SKM-1 treated with dmso at 0.1 percent for 144 hours (cell line): ENCODE data around the gene DIP2A.

Experiments
- DNase-seq: peaks from one replicate; lab custom pipeline; 2025; ENCODE audit not compliant: unreplicated experiment; lab: John Stamatoyannopoulos, UW

DIP2A gene

DNA sequence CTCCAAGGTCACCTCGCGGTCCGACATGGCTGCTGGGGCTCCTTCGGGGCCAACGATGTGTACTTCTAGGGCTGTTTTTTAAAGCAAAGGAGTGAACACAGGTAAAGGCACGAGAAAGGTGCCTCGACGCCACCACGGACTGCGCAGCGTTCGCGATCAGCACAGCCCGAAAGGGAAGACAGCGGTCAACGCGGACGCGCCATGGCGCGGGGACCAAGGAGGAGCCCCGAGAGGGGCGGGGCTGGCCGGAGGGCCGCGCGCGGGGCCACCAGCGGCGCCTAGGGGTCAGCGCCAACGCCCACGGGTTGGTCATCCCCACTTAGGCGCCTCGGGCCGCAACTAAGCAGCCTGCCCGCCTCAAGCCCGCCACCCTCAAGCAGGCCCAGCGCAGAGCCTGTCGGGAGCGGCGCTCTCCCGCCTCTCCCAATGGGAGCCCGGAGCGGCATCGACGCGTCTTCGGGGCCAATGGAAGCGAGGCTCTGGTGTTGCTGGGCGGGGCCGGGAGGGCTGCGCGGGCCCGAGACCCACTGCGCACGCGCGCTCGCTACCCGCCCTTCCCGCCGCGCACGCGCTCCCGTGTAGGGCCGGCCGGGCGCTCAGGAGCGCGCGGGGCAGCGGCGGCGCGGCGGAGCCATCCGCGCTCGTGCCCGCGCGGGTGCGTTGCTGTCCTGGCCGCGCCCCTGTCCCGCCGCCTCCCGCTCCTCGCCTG lies at the start of gene DIP2A:
Gene DIP2A (plus strand): TSS at position 577 of the 709 bp plus-strand sequence. CDS start 241 bp downstream, outside the sequence.
- DNase-seq, result peak; percentile 97

GRCh38 chr21:46409641-46410406 lies 48.9 kb upstream of the DIP2A start:
- no peak for DNase-seq

DNA sequence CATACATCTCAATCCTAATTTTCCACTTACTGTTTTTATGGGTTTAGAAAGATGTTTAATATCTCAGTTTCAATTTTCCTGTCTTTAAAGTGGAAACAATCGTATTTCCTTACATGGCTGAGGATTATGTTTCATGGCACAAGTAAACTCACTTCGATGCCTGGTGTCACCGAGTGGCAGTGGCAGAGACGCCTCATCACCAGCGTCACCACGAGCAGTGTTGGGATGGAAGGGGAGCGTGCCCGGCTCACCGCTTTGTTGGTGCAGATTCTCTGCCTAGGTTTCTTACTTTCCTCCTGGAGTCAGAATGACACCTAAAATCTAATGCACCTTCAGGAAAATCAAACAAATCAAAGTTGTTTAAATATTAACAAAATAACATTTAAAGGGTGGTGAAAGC lies 48.2 kb upstream of the DIP2A start:
- no peak for DNase-seq

DNA sequence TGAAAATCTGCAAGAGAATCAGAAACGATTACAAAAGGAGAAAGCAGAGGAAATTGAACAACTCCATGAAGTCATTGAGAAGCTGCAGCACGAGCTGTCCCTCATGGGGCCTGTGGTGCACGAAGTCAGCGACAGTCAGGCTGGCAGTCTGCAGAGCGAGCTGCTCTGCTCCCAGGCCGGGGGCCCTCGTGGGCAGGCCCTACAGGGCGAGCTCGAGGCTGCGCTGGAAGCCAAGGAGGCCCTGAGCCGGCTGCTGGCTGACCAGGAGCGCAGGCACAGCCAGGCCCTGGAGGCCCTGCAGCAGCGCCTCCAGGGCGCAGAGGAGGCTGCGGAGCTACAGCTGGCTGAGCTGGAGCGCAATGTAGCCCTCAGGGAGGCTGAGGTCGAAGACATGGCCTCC lies 47.5 kb upstream of the DIP2A start:
- DNase-seq, result no peak

DNA sequence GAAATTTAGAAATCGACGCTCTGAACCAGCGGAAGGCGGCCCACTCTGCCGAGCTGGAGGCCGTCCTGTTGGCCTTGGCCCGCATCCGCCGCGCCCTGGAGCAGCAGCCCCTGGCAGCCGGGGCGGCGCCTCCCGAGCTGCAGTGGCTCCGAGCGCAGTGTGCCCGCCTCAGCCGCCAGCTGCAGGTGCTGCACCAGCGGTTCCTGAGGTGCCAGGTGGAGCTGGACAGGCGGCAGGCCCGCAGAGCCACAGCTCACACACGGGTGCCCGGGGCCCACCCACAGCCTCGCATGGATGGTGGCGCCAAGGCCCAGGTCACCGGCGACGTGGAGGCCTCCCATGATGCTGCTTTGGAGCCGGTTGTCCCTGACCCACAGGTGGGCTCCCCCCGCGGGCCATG lies 47.0 kb upstream of the DIP2A start:
- DNase-seq, result no peak

DNA sequence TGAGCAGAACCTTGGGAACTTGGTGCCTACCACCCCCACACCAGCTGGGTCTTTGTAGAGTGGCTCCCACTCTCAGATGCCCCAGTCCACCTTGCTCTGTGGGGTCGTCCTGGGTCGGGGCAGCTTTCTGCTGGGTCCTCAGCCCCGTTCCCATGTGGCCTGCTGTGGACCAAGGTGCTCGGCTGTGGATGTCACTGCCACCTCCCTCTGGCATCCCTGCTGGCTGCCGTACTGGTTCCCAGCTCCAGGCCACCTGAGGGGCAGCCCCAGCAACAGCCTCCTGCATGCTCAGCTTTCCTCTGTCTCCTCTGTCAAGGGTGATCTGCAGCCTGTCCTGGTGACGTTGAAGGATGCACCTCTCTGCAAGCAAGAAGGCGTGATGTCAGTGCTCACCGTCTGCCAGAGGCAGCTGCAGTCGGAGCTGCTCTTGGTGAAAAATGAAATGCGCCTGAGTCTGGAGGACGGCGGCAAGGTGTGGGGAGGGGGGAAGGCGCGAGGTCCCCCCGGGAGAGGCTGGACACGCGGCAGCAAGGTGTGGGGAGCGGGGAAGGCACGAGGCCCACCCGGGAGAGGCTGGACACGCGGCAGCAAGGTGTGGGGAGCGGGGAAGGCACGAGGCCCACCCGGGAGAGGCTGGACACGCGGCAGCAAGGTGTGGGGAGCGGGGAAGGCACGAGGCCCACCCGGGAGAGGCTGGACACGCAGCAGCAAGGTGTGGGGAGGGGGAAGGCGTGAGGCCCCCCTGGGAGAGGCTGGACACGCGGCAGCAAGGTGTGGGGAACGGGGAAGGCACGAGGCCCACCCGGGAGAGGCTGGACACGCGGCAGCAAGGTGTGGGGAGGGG lies 45.9 kb upstream of the DIP2A start:
- DNase-seq, result no peak

DNA sequence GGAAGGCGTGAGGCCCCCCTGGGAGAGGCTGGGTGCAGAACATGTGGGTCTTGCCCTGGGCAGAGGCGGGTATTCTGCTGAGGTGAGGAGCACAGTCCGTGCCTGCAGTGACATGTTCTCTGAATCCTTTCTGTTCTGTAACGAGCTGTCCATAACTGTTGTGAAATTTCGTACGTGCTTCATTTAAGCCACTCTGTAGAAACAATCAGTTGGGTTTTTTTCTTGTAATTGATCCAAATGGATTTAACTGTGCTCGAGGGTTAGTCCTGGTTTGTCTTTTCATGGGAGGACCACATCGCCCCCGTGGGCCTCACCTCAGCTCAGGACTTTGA lies 45.4 kb upstream of the DIP2A start:
- no peak for DNase-seq

DNA sequence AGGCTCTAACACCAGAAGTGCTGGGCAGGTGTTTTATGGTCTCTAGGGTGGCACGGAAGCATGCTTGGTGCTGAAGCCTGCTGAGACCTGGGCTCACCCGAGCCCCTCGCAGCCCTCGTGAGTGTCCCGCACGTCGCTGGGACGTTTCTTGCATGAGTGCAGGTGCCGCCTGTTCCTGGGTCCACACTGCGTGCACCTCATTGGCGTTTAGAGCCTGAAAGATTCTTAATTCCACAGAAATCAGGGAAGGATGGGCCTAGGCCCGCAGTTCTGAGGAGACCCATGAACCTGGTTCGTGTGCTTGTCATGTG lies 43.8 kb upstream of the DIP2A start:
- no peak for DNase-seq

- DNase-seq, result no peak
Observed at GRCh38 chr21:46416551-46416950, 42.1 kb upstream of the DIP2A start.

DNA sequence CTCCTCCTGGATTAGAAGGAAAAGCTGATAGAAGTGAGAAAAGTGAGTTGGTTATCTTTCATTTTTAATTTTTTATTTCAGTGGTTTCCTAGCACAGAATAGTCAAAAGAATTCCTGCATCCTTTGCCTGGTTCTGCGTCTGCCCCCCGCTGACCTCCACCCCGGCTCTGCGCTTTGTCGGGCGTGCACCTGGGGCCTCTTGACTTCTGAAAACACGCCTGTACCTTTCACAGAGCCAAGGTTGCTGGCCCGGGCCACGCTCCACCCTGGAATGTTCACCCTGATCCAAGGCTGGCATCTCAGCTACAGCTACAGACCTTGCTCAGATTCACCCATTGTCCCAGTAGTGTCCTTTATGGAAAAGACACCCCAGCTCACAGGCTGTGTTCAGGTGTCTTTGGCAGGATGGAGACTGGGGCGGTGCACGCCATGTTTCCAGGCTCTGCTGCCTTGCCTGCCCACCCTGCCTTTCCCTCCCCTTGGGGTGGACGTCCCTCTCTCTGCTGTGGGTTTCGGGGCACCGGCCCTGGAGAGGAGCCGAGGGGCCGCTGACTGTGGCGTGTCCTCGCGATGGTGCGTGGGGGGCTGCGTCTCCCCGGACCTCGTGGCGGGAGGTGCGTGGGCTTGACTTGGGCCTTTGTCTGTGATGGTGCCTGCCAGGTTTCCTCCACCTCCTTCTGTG lies 40.3 kb upstream of the DIP2A start:
- no peak for DNase-seq

- no peak for DNase-seq
Observed at GRCh38 chr21:46420241-46421190, 38.2 kb upstream of the DIP2A start.

DNA sequence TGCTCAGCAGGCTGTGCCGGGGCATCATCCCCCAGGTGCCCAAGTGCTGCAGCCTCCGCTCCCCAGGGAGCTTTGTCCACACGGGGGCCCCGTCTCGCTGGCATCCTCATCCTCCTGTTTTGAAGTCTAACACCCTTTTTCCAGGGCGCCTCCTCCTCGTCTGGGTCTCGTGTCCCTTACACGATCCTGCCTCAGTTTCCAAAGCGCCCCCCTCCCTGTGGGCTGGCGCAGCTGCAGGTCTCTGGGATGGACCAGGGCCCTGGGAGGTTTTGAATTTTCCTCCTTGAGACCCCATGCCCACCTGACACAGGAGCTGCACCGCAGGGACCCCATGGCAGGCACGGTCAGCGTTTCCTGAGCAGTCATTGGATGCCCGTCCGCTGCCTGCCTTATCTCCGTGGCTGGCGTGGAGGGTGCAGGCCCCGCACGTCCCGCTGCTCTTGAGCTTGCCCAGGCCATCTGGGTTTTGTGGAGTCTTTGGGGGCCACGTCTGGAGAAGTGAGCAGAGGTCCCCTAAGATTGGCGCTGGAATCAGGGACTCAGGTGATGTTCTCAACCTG lies 37.4 kb upstream of the DIP2A start:
- no peak for DNase-seq

DNA sequence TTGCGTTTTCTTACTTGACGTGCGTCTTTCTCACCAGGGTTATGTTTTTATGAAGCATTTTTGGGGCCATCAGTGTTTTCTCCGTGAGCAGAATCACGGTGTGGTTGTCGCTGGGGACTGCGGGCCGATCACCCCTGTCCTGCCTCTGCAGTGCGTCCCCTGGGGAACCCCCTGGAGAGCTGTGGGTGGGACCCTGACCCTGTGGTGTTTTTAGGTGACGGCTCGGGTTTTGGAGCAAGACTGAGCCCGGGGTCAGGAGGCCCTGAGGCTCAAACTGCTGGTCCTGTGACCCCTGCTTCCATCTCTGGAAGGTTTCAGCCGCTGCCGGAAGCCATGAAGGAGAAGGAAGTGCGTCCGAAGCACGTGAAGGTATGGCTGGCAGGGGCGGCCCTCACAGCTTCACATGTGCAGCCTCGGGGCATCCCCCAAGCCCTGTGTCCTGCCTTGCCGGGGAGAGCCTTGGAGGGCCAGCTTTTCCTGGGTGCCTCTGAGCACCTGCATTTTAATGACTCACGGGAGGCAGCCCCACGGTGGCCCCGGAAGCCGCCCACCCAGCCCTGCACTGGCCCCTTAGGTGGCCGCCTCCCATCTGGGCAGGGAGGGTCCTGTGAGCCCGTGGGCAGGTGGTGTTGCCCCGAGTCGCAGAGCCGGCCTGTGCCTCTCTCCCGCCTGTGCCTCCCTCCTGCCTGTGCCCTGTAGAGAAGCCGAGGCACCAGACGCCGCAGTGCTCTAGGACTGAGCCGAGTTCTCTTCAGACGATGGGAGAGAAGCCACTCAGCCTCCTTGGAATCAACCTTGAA lies 36.7 kb upstream of the DIP2A start:
- DNase-seq, result no peak

DNA sequence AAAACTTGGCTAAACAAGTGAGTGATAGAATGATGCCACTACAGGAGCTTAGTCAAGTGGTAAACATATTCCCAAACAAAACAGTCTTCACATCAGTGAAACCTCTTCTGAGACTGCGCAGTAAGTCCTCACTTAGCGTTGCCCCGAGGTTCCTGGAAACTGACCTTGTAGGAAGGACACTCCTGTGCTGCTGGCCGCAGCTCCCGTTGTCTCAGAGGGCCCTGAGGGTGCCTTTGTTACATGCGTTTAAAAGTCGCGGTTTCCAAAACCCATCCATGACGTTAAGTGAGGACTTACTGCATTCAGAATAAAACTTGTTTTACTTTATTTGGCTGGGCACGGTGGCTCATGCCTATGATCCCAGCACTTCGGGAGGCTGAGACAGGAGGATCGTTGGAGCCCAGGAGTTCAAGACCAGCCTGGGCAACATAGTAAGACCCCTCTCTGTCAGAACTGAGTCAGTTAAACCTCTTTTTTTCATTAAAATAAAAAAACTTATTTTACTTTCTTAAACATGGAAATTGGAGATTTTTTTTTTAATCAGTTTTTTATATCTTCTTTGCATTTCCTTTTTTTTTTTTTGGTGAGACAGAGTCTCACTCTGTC lies 36.0 kb upstream of the DIP2A start:
- no peak for DNase-seq

DNA sequence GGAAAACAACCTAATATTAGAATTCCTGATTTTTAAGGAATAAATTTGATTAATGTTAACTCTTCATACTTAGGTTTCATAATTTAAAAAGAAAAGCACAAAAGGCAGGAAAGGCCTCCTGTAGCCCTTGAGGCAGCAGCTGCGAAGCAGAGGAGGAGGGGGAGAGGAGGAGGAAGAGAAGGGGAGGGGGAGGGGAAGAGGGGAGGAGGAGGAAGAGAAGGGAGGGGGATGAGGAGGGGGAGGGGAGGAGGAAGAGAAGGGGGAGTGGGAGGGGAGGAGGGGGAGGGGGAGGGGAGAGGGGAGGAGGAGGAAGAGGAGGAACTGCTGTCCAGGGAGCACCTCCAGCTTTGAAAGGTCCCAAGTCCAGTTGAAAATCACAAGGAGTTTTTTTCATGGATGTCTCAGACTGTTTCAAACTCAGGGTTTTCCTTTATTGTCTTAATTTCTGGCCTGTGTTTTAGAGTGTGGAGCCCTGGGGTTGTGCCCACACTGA lies 35.1 kb upstream of the DIP2A start:
- no peak for DNase-seq

GRCh38 chr21:46424039-46424591 lies 34.6 kb upstream of the DIP2A start:
- no peak for DNase-seq

DNA sequence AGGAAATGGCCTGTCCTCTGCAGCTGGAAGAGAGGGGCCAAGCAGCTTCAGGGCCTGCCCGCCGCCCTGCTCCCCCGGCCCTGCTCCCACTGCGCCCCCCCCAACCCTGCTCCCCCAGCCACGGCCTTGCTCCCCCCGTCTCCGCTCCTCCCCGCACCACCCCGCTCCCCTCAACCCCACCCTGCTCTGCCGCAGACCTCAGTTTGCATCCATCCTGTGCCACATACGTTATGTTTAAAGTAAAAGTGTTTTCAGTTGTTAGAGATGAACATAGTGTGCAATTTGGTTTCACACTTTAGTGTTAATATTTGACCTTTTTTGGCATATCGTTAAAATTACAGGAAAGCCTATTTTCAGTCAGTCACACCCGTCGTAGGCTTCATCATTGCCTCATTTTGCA lies 34.1 kb upstream of the DIP2A start:
- no peak for DNase-seq

GRCh38 chr21:46425041-46425440 lies 33.6 kb upstream of the DIP2A start:
- DNase-seq, result no peak
